ENCODE measurements around the gene FADD.

DNA sequence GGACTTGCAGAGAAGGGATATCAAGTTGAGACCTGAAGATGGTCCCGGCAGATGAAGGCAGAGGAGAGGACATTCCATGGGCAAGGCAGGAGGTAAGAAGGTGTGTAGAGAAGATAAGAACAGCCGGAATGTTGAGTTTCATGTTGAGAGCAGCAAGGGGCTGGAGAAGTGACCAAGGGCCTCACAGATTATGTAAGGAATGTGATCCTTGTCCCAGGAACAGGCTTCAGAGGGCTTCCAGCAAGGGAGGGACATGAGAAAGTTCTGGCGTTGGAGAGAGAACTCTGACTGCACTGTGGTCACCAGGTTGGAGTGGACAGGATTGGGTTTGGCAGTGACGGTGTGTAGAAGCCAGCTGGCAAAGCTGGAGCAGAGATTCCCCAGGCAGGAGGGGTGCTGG, 39.8 kb downstream of the FADD start:
- TF ChIP-seq, protein P1, sequence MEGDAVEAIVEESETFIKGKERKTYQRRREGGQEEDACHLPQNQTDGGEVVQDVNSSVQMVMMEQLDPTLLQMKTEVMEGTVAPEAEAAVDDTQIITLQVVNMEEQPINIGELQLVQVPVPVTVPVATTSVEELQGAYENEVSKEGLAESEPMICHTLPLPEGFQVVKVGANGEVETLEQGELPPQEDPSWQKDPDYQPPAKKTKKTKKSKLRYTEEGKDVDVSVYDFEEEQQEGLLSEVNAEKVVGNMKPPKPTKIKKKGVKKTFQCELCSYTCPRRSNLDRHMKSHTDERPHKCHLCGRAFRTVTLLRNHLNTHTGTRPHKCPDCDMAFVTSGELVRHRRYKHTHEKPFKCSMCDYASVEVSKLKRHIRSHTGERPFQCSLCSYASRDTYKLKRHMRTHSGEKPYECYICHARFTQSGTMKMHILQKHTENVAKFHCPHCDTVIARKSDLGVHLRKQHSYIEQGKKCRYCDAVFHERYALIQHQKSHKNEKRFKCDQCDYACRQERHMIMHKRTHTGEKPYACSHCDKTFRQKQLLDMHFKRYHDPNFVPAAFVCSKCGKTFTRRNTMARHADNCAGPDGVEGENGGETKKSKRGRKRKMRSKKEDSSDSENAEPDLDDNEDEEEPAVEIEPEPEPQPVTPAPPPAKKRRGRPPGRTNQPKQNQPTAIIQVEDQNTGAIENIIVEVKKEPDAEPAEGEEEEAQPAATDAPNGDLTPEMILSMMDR (IDR thresholded peaks at IDR 0.05; ENCODE audit: insufficient read depth, low read length, poor library complexity, severe bottlenecking) = no peak
- TF ChIP-seq EZH2phosphoT487 (conservative IDR thresholded peaks at IDR 0.05; ENCODE audit: low read length) = no peak
